ENCODE measurements around the gene USP1. TPM values are rescaled to one million over a fixed set of nuclear protein-coding genes. Genes with fewer than 3 reads are reported as not detected.

The USP1 gene
- total RNA-seq, 1 experiment from 2014 or later: 42.9 TPM

DNA sequence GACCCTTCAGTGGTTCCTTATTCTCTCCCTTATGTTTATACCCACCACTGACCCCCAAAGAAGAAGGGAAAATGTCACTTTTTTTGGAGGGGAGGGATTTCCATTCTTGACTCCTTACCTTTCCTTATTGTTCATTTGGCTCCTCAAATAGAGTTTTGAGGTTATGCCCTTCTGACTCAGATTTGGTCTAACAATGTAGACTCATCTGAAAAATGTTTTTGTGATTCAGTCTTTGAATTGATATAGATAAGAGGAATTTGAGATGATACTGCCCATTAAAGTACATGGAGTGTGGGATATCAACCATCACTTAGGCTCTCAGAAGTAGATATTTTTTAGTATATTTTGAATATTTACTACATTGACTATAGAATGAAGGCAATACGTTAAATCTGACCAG, 16.1 kb downstream of the USP1 start:
- TF ChIP-seq POLR2AphosphoS5 (IDR thresholded peaks at IDR 0.05; ENCODE audit: low read depth, low read length): no peak
- TF ChIP-seq TCF7L2 (IDR thresholded peaks at IDR 0.05; ENCODE audit: low read depth, low read length): no peak
- no peak for TF ChIP-seq SIN3A (IDR thresholded peaks at IDR 0.05; ENCODE audit: borderline replicate concordance, insufficient read depth, low read depth, low read length)
- TF ChIP-seq, protein P1, sequence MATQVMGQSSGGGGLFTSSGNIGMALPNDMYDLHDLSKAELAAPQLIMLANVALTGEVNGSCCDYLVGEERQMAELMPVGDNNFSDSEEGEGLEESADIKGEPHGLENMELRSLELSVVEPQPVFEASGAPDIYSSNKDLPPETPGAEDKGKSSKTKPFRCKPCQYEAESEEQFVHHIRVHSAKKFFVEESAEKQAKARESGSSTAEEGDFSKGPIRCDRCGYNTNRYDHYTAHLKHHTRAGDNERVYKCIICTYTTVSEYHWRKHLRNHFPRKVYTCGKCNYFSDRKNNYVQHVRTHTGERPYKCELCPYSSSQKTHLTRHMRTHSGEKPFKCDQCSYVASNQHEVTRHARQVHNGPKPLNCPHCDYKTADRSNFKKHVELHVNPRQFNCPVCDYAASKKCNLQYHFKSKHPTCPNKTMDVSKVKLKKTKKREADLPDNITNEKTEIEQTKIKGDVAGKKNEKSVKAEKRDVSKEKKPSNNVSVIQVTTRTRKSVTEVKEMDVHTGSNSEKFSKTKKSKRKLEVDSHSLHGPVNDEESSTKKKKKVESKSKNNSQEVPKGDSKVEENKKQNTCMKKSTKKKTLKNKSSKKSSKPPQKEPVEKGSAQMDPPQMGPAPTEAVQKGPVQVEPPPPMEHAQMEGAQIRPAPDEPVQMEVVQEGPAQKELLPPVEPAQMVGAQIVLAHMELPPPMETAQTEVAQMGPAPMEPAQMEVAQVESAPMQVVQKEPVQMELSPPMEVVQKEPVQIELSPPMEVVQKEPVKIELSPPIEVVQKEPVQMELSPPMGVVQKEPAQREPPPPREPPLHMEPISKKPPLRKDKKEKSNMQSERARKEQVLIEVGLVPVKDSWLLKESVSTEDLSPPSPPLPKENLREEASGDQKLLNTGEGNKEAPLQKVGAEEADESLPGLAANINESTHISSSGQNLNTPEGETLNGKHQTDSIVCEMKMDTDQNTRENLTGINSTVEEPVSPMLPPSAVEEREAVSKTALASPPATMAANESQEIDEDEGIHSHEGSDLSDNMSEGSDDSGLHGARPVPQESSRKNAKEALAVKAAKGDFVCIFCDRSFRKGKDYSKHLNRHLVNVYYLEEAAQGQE (IDR thresholded peaks at IDR 0.05; ENCODE audit: insufficient read depth in 1 of 2, low read depth in 2 of 2, low read length in 1 of 2): no peak
- TF ChIP-seq, protein P2, sequence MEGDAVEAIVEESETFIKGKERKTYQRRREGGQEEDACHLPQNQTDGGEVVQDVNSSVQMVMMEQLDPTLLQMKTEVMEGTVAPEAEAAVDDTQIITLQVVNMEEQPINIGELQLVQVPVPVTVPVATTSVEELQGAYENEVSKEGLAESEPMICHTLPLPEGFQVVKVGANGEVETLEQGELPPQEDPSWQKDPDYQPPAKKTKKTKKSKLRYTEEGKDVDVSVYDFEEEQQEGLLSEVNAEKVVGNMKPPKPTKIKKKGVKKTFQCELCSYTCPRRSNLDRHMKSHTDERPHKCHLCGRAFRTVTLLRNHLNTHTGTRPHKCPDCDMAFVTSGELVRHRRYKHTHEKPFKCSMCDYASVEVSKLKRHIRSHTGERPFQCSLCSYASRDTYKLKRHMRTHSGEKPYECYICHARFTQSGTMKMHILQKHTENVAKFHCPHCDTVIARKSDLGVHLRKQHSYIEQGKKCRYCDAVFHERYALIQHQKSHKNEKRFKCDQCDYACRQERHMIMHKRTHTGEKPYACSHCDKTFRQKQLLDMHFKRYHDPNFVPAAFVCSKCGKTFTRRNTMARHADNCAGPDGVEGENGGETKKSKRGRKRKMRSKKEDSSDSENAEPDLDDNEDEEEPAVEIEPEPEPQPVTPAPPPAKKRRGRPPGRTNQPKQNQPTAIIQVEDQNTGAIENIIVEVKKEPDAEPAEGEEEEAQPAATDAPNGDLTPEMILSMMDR (IDR thresholded peaks at IDR 0.05): no peak
- CTCF ChIA-PET: no interaction called here
- in situ Hi-C loops (cut with HindIII; ENCODE audit: low pct_unique_long_range_greater_than_20kb, low sequenced_read_pairs) (no loop called here), intact Hi-C loops (cut with micrococcal nuclease; ENCODE audit: unreplicated experiment) (no loop called here)
- POLR2A ChIA-PET: no interaction called here
- Histone ChIP-seq H3K27ac (ENCODE audit: low read length) (no peak overlapping the region), H3K36me3 (ENCODE audit: control insufficient read depth, insufficient read depth, low read length) (peaks cover 52% of the 10 kb centered on the region), H3K4me3 (ENCODE audit: low read depth in 2 of 2, low read length in 2 of 2) (no peak overlapping the region), H3K4me1 (ENCODE audit: control insufficient read depth, insufficient read depth, low read length) (no peaks in the 10 kb centered on the region), H3K9me3 (ENCODE audit: control insufficient read depth, insufficient read depth, low read depth, low read length) (no peaks in the 10 kb centered on the region), H3K27me3 (ENCODE audit: control insufficient read depth, insufficient read depth, low read length) (no peaks in the 10 kb centered on the region)
- BruUV-seq (replicated peaks): no TSS peak
- ATAC-seq: no peak
- DNase-seq (ENCODE audit: low read depth, low spot score): no peak

DNA sequence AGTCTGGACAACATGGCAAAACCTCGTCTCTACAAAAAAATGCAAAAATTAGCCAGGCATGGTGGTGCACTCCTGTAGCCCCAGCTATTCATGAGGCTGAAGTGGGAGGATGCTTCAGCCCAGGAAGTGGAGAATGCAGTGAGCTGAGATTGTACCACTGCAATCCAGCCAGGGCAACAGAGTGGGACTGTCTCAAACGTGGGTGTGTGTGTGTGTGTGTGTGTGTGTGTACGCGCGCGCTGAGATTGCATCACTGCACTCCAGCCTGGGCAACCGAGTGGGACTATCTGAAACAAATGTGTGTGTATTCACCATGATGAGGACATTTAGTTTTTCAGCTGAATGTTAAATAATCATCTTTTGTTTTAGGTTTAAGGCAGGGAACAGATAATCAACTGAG, 21.1 kb downstream of the USP1 start:
- Histone ChIP-seq H3K27ac (ENCODE audit: low read length) (no peak overlapping the region), H3K9me3 (ENCODE audit: control insufficient read depth, insufficient read depth, low read depth, low read length) (no peaks in the 10 kb centered on the region), H3K4me1 (ENCODE audit: control insufficient read depth, insufficient read depth, low read length) (no peaks in the 10 kb centered on the region), H3K4me3 (ENCODE audit: low read depth in 2 of 2, low read length in 2 of 2) (no peak overlapping the region), H3K27me3 (ENCODE audit: control insufficient read depth, insufficient read depth, low read length) (no peaks in the 10 kb centered on the region), H3K36me3 (ENCODE audit: control insufficient read depth, insufficient read depth, low read length) (peaks cover 16% of the 10 kb centered on the region)
- ATAC-seq (no peak), DNase-seq (ENCODE audit: low read depth, low spot score) (no peak)
- CTCF ChIA-PET: no interaction called here
- TF ChIP-seq, protein P2 (IDR thresholded peaks at IDR 0.05): no peak
- TF ChIP-seq, protein P1 (IDR thresholded peaks at IDR 0.05; ENCODE audit: insufficient read depth in 1 of 2, low read depth in 2 of 2, low read length in 1 of 2): no peak
- TF ChIP-seq POLR2AphosphoS5 (IDR thresholded peaks at IDR 0.05; ENCODE audit: low read depth, low read length) (no peak), SIN3A (IDR thresholded peaks at IDR 0.05; ENCODE audit: borderline replicate concordance, insufficient read depth, low read depth, low read length) (no peak), TCF7L2 (IDR thresholded peaks at IDR 0.05; ENCODE audit: low read depth, low read length) (no peak)
- in situ Hi-C loops (cut with HindIII; ENCODE audit: low pct_unique_long_range_greater_than_20kb, low sequenced_read_pairs) (no loop called here), intact Hi-C loops (cut with micrococcal nuclease; ENCODE audit: unreplicated experiment) (no loop called here)
- POLR2A ChIA-PET: interaction anchor here (0.7 kb wide), 1 partner anchor 18 kb away, joined by 5 read pairs; no protein-coding TSS in a partner anchor
- BruUV-seq (replicated peaks): no TSS peak
